Skin of body (tissue), 1 donor: ENCODE results near the gene OVOL3. TPM values are rescaled to one million over a fixed set of nuclear protein-coding genes. Genes with fewer than 3 reads are reported as not detected.

Experiments used
- total RNA-seq: library from RNA; depleted of rRNA; stranded (reverse); fragments of >200 nt; gene quantifications from one replicate; pipeline ENCODE4 v1.2.3, GENCODE V29; 2014

Gene OVOL3
- total RNA-seq, 1 donor from 2014 or later = not detected

Other genes with a start within 250 kb of the OVOL3 start
- 3.0 TPM for gene APLP1, start 242.6 kb upstream of the OVOL3 start, total RNA-seq
- 12.0 TPM for gene NFKBID, start 210.6 kb upstream of the OVOL3 start, total RNA-seq
- gene HCST, start 208.6 kb upstream of the OVOL3 start, total RNA-seq = 2.7 TPM
- 14.1 TPM for gene TYROBP, start 202.8 kb upstream of the OVOL3 start, total RNA-seq
- gene LRFN3, start 174.8 kb upstream of the OVOL3 start, total RNA-seq = 2.8 TPM
- gene SDHAF1, start 116.0 kb upstream of the OVOL3 start, total RNA-seq = 11.2 TPM
- gene SYNE4, start 102.3 kb upstream of the OVOL3 start, total RNA-seq = not detected
- 9.2 TPM for gene ALKBH6, start 96.9 kb upstream of the OVOL3 start, total RNA-seq
- gene CLIP3, start 78.3 kb upstream of the OVOL3 start, total RNA-seq = 4.2 TPM
- 2.3 TPM for gene THAP8, start 56.9 kb upstream of the OVOL3 start, total RNA-seq
- gene WDR62, start 56.2 kb upstream of the OVOL3 start, total RNA-seq = 2.5 TPM
- gene POLR2I, start 3.7 kb downstream of the OVOL3 start, total RNA-seq = 64.2 TPM
- 57.9 TPM for gene TBCB, start 4.3 kb downstream of the OVOL3 start, total RNA-seq
- gene CAPNS1, start 28.9 kb downstream of the OVOL3 start, total RNA-seq = 141 TPM
- gene COX7A1, start 41.3 kb downstream of the OVOL3 start, total RNA-seq = 43.5 TPM
- 8.2 TPM for gene ZNF565, start 103.5 kb downstream of the OVOL3 start, total RNA-seq
- 89.4 TPM for gene ZNF146, start 104.0 kb downstream of the OVOL3 start, total RNA-seq